ENCODE data around the gene SEPTIN1.

- TF ChIP-seq, protein P1, sequence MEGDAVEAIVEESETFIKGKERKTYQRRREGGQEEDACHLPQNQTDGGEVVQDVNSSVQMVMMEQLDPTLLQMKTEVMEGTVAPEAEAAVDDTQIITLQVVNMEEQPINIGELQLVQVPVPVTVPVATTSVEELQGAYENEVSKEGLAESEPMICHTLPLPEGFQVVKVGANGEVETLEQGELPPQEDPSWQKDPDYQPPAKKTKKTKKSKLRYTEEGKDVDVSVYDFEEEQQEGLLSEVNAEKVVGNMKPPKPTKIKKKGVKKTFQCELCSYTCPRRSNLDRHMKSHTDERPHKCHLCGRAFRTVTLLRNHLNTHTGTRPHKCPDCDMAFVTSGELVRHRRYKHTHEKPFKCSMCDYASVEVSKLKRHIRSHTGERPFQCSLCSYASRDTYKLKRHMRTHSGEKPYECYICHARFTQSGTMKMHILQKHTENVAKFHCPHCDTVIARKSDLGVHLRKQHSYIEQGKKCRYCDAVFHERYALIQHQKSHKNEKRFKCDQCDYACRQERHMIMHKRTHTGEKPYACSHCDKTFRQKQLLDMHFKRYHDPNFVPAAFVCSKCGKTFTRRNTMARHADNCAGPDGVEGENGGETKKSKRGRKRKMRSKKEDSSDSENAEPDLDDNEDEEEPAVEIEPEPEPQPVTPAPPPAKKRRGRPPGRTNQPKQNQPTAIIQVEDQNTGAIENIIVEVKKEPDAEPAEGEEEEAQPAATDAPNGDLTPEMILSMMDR (IDR thresholded peaks at IDR 0.05): no peak
- TF ChIP-seq POLR2A (IDR thresholded peaks at IDR 0.05): no peak
Observed at GRCh38 chr16:30358577-30358936, 23.8 kb downstream of the SEPTIN1 start.

Measured in esophagus squamous epithelium (tissue), 4 donors.